Activated CD4-positive, alpha-beta memory T cell treated with anti-CD3 and anti-CD28 coated beads for 36 hours (primary cell): Measurements from ENCODE around the gene SLC26A9. TPM values are rescaled to one million over a fixed set of nuclear protein-coding genes. Genes with fewer than 3 reads are reported as not detected.
A peak's percentile ranks its signal among the peaks of the same experiment; 100 is the strongest.

ENCODE experiments used
- CTCF ChIA-PET: fragments of 350-600 bp; sonication (Branson Sonifier 250); formaldehyde crosslinking; loops from one replicate; lab custom pipeline; 2021; ENCODE audit warnings: antibody characterized with exemption, inconsistent platforms; lab: Charles Lee
- POLR2A ChIA-PET: fragments of 350-600 bp; sonication (Branson Sonifier 250); formaldehyde crosslinking; loops from one replicate; lab custom pipeline; 2021; ENCODE audit warnings: antibody characterized with exemption; lab: Charles Lee
- DNase-seq: peaks from one replicate; pipeline ENCODE4 v3.0.0-alpha.2; 2020
- H3K27ac Mint-ChIP-seq: one replicate; pipeline ENCODE4 v1.8.0; 2021; ENCODE audit warnings: mixed read lengths
- H3K27me3 Mint-ChIP-seq: one replicate; pipeline ENCODE4 v1.8.0; 2021; ENCODE audit warnings: mixed read lengths
- H3K36me3 Mint-ChIP-seq: one replicate; pipeline ENCODE4 v1.8.0; 2021; ENCODE audit warnings: mixed read lengths
- H3K4me1 Mint-ChIP-seq: one replicate; pipeline ENCODE4 v1.8.0; 2021; ENCODE audit warnings: low read depth, mixed read lengths
- H3K4me3 Mint-ChIP-seq: one replicate; pipeline ENCODE4 v1.8.0; 2021; ENCODE audit warnings: mild to moderate bottlenecking, mixed read lengths
- H3K9me3 Mint-ChIP-seq: one replicate; pipeline ENCODE4 v1.8.0; 2021; ENCODE audit warnings: mixed read lengths
- intact Hi-C: fragments of 100-400 bp; cut with micrococcal nuclease; formaldehyde crosslinking; loops from one replicate; pipeline ENCODE4 v1.15.1; 2023
- total RNA-seq, 2 experiments: library from RNA; stranded (reverse); gene quantifications; one replicate each; pipeline ENCODE4 v1.2.3, GENCODE V29; 2021

SLC26A9 gene
- total RNA-seq, 2 experiments from 2014 or later: not detected

DNA sequence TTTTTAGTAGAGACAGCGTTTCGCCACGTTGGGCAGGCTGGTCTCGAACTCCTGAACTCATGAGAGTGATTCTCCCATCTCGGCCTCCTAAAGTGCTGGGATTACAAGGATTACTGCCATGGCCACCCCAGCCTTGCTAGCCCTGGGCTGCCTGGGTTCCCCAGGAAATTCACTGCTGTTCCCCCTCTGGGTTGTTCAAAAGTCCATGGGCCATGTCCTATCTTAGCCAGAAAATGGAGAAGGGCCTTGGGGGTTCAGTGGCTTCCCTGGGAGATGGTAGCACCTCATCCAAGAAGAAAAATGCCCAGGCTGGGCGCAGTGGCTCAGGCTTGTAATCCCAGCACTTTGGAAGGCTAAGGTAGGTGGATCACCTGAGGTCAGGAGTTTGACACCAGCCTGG lies 20.9 kb downstream of the SLC26A9 start:
- Mint-ChIP-seq H3K27me3 (no peaks in the 10 kb centered on the region), H3K27ac (no peak overlapping the region), H3K36me3 (no peaks in the 10 kb centered on the region), H3K4me3 (no peak overlapping the region), H3K4me1 (no peaks in the 10 kb centered on the region), H3K9me3 (no peaks in the 10 kb centered on the region)
- ChIA-PET POLR2A (no interaction called here), CTCF (interaction anchor here (0.6 to 11.7 kb wide), 4 partner anchors 56 to 459 kb away, joined by 3 to 248 read pairs (median 20); no protein-coding TSS in a partner anchor)
- intact Hi-C loops: no loop called here
- DNase-seq: peak; percentile 2

DNA sequence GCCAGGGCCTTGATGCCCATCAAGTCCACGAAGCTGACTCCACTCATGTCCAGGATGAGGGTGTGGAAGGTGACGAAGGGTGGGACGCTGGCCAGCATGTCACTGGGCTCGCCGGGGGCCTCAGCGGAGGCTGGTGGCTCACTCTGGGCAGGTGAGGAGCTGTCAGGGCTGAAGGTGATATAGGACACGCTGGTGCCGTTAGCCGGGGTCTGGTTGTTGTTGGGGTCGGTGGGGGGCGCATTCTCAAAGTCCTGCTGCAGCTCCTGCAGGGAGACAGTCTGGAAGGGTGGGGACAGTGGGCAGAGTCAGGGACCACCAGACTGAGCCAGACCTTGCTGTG lies 21.7 kb downstream of the SLC26A9 start:
- H3K4me3 Mint-ChIP-seq: no peak overlapping the region
- ChIA-PET POLR2A (no interaction called here), CTCF (interaction anchor here (0.6 to 11.7 kb wide), 5 partner anchors 49 to 459 kb away, joined by 3 to 248 read pairs (median 5); no protein-coding TSS in a partner anchor)
- H3K9me3 Mint-ChIP-seq: no peaks in the 10 kb centered on the region
- no peaks in the 10 kb centered on the region for H3K27me3 Mint-ChIP-seq
- intact Hi-C loops: no loop called here
- no peaks in the 10 kb centered on the region for H3K36me3 Mint-ChIP-seq
- peak; percentile 3 for DNase-seq
- H3K27ac Mint-ChIP-seq: no peak overlapping the region
- no peaks in the 10 kb centered on the region for H3K4me1 Mint-ChIP-seq

DNA sequence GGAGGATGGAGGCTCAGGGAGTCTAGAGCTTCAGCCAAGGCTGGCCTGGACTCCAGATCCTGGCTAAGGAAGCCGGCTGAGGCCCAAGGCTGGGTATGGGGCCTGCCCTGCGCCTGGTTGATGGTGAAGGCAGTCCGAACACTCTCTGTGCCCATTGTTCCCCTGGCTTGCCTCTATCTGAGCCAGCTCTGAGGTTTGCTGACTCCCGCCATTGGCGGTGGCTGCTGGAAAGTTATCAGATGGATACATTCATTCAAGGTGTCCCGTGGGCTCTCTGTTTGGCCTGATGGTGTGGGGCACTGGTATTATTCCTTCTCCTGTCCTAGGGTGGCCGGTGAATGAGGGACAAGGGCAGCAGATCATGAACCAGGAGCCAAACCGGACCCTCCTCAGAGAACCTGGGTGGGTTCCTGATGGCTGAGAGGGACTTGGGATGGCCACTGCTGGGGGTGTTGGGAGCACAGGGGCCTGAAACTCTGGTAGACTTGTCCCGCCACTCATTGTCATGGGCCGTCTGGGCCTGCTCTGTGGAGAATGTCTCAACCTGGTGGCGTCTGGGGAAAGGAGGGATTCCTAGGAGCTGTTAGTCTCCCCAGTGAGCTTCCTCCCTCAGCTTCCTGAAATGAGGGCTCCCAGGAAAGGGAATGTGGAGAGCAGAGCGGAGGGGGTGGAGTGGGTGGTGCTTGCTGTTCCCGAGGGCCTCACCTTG lies 22.2 kb downstream of the SLC26A9 start:
- Mint-ChIP-seq H3K4me1 (no peaks in the 10 kb centered on the region), H3K9me3 (no peaks in the 10 kb centered on the region), H3K36me3 (no peaks in the 10 kb centered on the region), H3K27me3 (no peaks in the 10 kb centered on the region), H3K27ac (no peak overlapping the region), H3K4me3 (no peak overlapping the region)
- intact Hi-C loops: no loop called here
- ChIA-PET CTCF (interaction anchor here (0.6 to 11.7 kb wide), 5 partner anchors 50 to 187 kb away, joined by 4 to 248 read pairs (median 6); no protein-coding TSS in a partner anchor), POLR2A (no interaction called here)
- no peak for DNase-seq

DNA sequence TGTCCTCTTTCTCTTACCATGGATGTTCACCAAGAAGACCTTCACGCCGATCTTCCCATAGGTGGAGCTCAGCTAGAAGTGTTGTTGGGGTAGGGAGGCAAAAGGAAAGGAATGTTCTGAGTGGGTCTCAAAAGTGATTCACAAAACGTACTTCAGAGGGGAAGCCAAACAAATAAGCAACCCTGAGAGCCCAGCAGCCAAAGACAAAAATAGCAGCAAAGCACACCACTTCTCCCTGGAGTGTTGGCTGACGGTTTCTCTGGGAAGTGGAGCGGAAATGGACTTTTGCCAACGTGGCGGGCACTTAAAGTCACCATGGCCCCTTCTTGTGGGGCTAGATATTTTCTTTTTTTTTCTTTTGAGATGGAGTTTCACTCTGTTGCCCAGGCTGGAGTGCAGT lies 23.1 kb downstream of the SLC26A9 start:
- no peak for DNase-seq
- intact Hi-C loops: no loop called here
- no peaks in the 10 kb centered on the region for H3K27me3 Mint-ChIP-seq
- CTCF ChIA-PET: interaction anchor here (0.8 to 11.7 kb wide), 11 partner anchors 12 to 188 kb away, joined by 3 to 248 read pairs (median 8); no protein-coding TSS in a partner anchor
- H3K36me3 Mint-ChIP-seq: no peaks in the 10 kb centered on the region
- H3K9me3 Mint-ChIP-seq: no peaks in the 10 kb centered on the region
- H3K4me1 Mint-ChIP-seq: no peaks in the 10 kb centered on the region
- H3K4me3 Mint-ChIP-seq: no peak overlapping the region
- POLR2A ChIA-PET: no interaction called here
- no peak overlapping the region for H3K27ac Mint-ChIP-seq

DNA sequence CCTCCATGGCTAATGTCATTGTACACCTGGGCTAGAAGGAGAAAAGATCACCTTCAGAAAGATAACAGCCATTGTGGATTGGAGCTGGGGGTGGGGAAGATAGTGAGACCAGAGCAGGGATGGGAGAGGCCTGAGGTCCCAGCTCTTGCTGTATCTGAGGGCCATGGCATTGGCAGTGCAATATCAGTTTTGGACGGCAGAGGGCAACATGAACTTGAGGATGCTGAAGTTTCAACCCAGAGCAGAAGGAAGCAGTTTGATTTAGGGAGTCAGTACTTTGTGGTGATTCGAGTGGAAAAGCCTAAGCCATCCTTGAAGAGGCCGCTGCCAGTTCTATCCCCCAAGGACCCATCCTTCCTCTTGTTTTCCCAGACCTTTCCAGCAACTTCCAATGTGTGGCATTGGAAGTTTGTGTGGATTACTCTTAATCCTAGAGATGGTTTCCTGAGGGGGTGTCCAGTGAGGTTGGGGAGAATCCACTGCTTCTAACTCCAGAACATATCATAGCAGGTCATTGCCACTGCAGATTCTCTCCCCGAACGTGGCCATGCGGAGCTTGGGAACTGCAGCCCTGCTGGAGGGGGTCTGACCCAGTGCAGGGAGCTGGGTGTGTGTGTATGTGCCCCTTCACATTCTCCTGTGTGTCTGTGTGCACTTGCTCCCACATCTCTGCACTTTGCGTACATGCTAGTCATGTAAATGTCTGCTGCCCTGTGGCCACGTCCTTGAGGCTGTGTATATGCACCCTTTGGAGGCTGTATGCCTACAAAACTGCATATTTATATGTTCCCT lies 24.1 kb downstream of the SLC26A9 start:
- Mint-ChIP-seq H3K4me1 (no peaks in the 10 kb centered on the region), H3K27me3 (no peaks in the 10 kb centered on the region), H3K9me3 (no peaks in the 10 kb centered on the region), H3K27ac (no peak overlapping the region), H3K36me3 (no peaks in the 10 kb centered on the region), H3K4me3 (no peak overlapping the region)
- CTCF ChIA-PET: interaction anchor here (0.6 to 11.7 kb wide), 32 partner anchors 9 to 260 kb away, joined by 3 to 248 read pairs (median 4); no protein-coding TSS in a partner anchor
- POLR2A ChIA-PET: no interaction called here
- intact Hi-C loops: loop anchor here (1.0 kb wide), 2 partner anchors 58 to 187 kb away; no protein-coding TSS in a partner anchor
- peak; percentile 84 for DNase-seq

DNA sequence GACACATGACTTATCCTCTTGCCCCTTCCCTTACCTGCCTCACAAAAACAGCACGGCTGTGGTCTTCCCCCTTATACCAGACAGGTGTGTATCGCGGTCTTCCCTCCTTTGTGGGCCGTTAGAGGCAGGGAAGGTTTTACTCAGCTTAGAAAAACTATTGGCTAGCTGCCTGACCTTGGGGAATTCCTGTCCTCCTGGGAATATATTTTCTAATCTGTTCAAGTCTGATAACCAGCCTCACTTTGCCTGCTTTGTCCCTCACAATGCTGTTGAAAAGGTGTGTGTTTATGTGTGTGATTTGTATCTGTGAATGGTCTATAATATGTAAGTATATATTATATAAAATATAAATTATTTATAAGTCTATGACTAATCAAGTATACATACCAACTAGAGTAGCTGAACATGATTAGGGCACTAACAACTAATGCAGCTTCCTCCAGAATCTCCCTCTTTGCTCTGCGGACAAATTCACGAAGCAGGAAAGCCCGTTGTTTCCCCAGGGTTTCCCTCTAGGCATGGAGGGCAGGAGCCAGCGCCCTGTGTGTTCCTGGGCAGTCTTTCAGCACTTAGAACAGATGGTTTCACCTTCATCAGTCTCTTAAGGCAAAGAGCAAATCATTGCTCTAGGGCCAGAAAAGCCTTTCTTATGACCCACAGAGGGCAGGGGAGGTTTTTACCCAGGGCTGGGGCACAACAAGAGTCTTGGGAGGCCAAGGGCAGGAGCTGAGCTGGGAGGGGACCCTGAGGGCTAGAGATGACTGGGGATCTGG lies 25.6 kb downstream of the SLC26A9 start:
- POLR2A ChIA-PET: interaction anchor here (1.1 kb wide), 1 partner anchor 59 kb away, joined by 3 read pairs; no protein-coding TSS in a partner anchor
- H3K4me3 Mint-ChIP-seq: no peak overlapping the region
- intact Hi-C loops: no loop called here
- H3K27me3 Mint-ChIP-seq: no peaks in the 10 kb centered on the region
- H3K9me3 Mint-ChIP-seq: no peaks in the 10 kb centered on the region
- no peak overlapping the region for H3K27ac Mint-ChIP-seq
- no peaks in the 10 kb centered on the region for H3K36me3 Mint-ChIP-seq
- H3K4me1 Mint-ChIP-seq: no peaks in the 10 kb centered on the region
- DNase-seq: no peak
- CTCF ChIA-PET: interaction anchor here (0.6 to 11.7 kb wide), 16 partner anchors 10 to 259 kb away, joined by 3 to 248 read pairs (median 6); partner anchors contain the start of gene PM20D1

DNA sequence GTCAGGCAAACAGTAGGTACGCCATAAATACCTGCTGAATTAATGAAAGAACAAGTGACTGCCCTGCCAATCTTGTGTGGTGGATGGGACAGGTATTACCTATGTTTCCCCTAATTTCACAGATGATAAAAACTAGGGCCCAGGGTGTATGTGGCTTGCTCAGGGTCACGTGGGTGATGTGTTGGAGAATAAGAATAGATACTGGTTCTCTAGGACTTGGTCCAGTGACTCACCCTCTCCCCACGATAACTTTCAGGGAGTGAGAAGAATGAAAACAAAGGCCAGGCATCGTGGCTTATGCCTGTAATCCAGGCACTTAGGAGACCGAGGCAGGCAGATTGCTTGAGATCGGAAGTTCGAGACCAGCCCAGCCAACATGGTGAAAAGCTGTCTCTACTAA lies 26.7 kb downstream of the SLC26A9 start:
- H3K27me3 Mint-ChIP-seq: no peaks in the 10 kb centered on the region
- CTCF ChIA-PET: interaction anchor here (1.0 to 11.7 kb wide), 8 partner anchors 9 to 205 kb away, joined by 3 to 248 read pairs (median 16); partner anchors contain the start of gene PM20D1
- H3K36me3 Mint-ChIP-seq: no peaks in the 10 kb centered on the region
- H3K27ac Mint-ChIP-seq: no peak overlapping the region
- POLR2A ChIA-PET: interaction anchor here (1.1 kb wide), 1 partner anchor 60 kb away, joined by 3 read pairs; no protein-coding TSS in a partner anchor
- H3K9me3 Mint-ChIP-seq: no peaks in the 10 kb centered on the region
- DNase-seq: no peak
- H3K4me3 Mint-ChIP-seq: no peak overlapping the region
- intact Hi-C loops: no loop called here
- no peaks in the 10 kb centered on the region for H3K4me1 Mint-ChIP-seq

DNA sequence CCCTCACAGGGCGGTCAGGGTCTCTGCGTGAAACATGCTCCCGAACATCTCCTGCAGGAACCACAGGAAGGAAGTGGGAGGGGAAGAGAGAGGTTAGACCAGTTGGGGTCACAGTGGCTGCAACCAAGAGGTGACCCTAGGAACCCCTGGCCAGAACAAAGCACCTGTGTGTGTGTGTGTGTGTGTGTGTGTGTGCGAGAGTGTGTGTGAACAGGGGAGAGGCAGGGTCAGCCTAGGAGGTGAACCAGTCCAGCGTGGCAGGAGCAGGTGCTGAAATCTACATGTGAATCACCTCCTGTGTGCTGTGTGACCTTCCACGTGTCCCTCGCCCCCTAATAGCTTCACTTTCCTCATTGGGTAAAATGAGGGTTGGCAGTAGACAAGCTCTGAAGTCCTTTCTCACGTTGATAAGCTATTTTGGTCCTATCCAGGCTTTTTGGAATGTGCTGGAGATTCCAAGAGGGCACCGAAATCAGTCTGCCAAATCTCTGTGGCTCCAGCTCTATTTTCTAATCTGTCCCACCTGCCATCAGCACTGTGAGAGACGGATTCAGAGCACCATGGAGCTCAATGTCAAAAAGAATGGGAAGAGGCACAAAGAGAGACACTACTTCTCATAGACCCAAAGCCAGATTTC lies 27.8 kb downstream of the SLC26A9 start:
- ChIA-PET CTCF (interaction anchor here (0.6 to 11.7 kb wide), 4 partner anchors 35 to 256 kb away, joined by 3 to 248 read pairs (median 3); no protein-coding TSS in a partner anchor), POLR2A (no interaction called here)
- Mint-ChIP-seq H3K27ac (no peak overlapping the region), H3K9me3 (no peaks in the 10 kb centered on the region), H3K27me3 (no peaks in the 10 kb centered on the region), H3K36me3 (no peaks in the 10 kb centered on the region), H3K4me1 (no peaks in the 10 kb centered on the region), H3K4me3 (no peak overlapping the region)
- intact Hi-C loops: no loop called here
- DNase-seq: no peak

DNA sequence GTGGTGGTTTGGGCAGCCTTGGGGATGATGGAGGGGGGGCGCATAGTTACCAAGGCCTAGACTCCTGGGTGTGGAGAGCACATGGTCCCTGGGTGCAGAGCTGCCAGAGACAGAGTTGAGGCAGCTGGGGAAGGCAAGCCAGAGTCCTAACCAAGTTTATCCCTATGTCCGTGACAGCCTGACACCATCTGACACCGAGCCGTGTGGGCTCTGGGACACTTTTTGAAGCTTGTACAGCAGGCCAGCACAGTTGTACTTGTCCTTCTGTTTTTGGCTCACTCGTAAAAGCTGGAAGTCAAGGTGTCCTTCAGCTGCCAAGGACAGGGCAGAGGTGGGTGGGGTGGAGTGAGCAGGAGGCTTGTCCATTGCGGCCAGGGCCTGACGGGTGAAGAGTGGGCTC lies 28.5 kb downstream of the SLC26A9 start:
- intact Hi-C loops: no loop called here
- no peak for DNase-seq
- CTCF ChIA-PET: interaction anchor here (11.7 kb wide), 1 partner anchor 64 kb away, joined by 248 read pairs; no protein-coding TSS in a partner anchor
- Mint-ChIP-seq H3K4me1 (no peaks in the 10 kb centered on the region), H3K27me3 (no peaks in the 10 kb centered on the region), H3K4me3 (no peak overlapping the region), H3K36me3 (no peaks in the 10 kb centered on the region), H3K27ac (no peak overlapping the region), H3K9me3 (no peaks in the 10 kb centered on the region)
- POLR2A ChIA-PET: no interaction called here

DNA sequence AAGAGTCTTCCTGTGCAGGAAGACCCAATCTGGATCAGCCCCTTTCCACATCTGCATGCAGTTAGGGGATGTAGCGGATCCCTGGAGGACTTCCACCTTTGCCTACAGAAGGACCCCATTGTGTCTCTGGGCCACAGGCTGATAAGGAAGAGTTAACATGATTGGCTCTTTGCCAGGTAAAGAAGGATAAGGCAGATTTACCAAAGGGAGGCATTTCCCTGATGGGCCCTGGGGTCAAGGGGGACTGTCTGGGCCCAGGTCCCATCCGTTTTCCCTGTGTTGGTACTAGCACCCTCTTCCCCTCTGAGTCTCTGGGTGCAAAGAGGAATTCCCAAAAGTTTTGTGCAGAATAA lies 29.1 kb downstream of the SLC26A9 start:
- H3K4me3 Mint-ChIP-seq: no peak overlapping the region
- no peaks in the 10 kb centered on the region for H3K27me3 Mint-ChIP-seq
- DNase-seq: no peak
- no peaks in the 10 kb centered on the region for H3K36me3 Mint-ChIP-seq
- no peak overlapping the region for H3K27ac Mint-ChIP-seq
- ChIA-PET CTCF (interaction anchor here (0.9 to 11.7 kb wide), 2 partner anchors 64 to 257 kb away, joined by 3 to 248 read pairs; no protein-coding TSS in a partner anchor), POLR2A (no interaction called here)
- intact Hi-C loops: no loop called here
- no peaks in the 10 kb centered on the region for H3K9me3 Mint-ChIP-seq
- no peaks in the 10 kb centered on the region for H3K4me1 Mint-ChIP-seq
